GM21737 (cell line): ENCODE data around the gene CFTR.
"Not testable (repeated sequence)": the region's sequence is repeated elsewhere in the genome, so short reads cannot be mapped to it uniquely, and the experiment has no call there.

ENCODE experiments used
- ATAC-seq: cut with Tn5 transposase; IDR thresholded peaks from one replicate; pipeline ENCODE4 v1.9.1; 2021; ENCODE audit warnings: mild to moderate bottlenecking, moderate library complexity; ENCODE audit not compliant: unreplicated experiment

CFTR gene

GRCh38 chr7:117493460-117493859, 13.6 kb downstream of the CFTR start:
- ATAC-seq = no peak

- ATAC-seq = no peak
Observed at GRCh38 chr7:117495308-117495707, 15.5 kb downstream of the CFTR start.

GRCh38 chr7:117502331-117502730, 22.5 kb downstream of the CFTR start:
- ATAC-seq = no peak

GRCh38 chr7:117505238-117505637, 25.4 kb downstream of the CFTR start:
- no peak for ATAC-seq

GRCh38 chr7:117508676-117509075, 28.9 kb downstream of the CFTR start:
- no peak for ATAC-seq

GRCh38 chr7:117517194-117517593, 37.4 kb downstream of the CFTR start:
- ATAC-seq = not testable (repeated sequence)

- ATAC-seq = no peak
Observed at GRCh38 chr7:117530390-117530789, 50.6 kb downstream of the CFTR start.

GRCh38 chr7:117531595-117532244, 51.9 kb downstream of the CFTR start:
- no peak for ATAC-seq

- no peak for ATAC-seq
Observed at GRCh38 chr7:117538053-117538452, 58.2 kb downstream of the CFTR start.

- ATAC-seq = no peak
Observed at GRCh38 chr7:117544061-117544460, 64.2 kb downstream of the CFTR start.

- no peak for ATAC-seq
Observed at GRCh38 chr7:117548035-117548434, 68.2 kb downstream of the CFTR start.

- ATAC-seq = no peak
Observed at GRCh38 chr7:117550625-117551024, 70.8 kb downstream of the CFTR start.

GRCh38 chr7:117552660-117553059, 72.8 kb downstream of the CFTR start:
- no peak for ATAC-seq

- ATAC-seq = no peak
Observed at GRCh38 chr7:117555260-117555659, 75.4 kb downstream of the CFTR start.

- ATAC-seq = no peak
Observed at GRCh38 chr7:117559391-117559790, 79.6 kb downstream of the CFTR start.

- no peak for ATAC-seq
Observed at GRCh38 chr7:117560030-117560429, 80.2 kb downstream of the CFTR start.

- no peak for ATAC-seq
Observed at GRCh38 chr7:117562759-117563158, 82.9 kb downstream of the CFTR start.

- ATAC-seq = no peak
Observed at GRCh38 chr7:117564080-117564479, 84.3 kb downstream of the CFTR start.

GRCh38 chr7:117564627-117565026, 84.8 kb downstream of the CFTR start:
- ATAC-seq = no peak

GRCh38 chr7:117565226-117565625, 85.4 kb downstream of the CFTR start:
- no peak for ATAC-seq

- ATAC-seq = no peak
Observed at GRCh38 chr7:117567781-117568180, 88.0 kb downstream of the CFTR start.

GRCh38 chr7:117572856-117573620, 93.2 kb downstream of the CFTR start:
- no peak for ATAC-seq

- ATAC-seq = no peak
Observed at GRCh38 chr7:117581424-117581823, 101.6 kb downstream of the CFTR start.
